GM18909 (cell line): Measurements from ENCODE around the gene CCL28.
"Not testable (repeated sequence)": the region's sequence is repeated elsewhere in the genome, so short reads cannot be mapped to it uniquely, and the experiment has no call there.

Experiments
- ATAC-seq: cut with Tn5 transposase; IDR thresholded peaks from one replicate; pipeline ENCODE4 v1.9.1; 2021; ENCODE audit warnings: mild to moderate bottlenecking; ENCODE audit not compliant: unreplicated experiment, poor library complexity

CCL28 gene

GRCh38 chr5:43411495-43411894 lies 696 bp downstream of the CCL28 start:
- ATAC-seq = no peak

- ATAC-seq = no peak
Measured at GRCh38 chr5:43410414-43410813, 1.8 kb downstream of the CCL28 start.

GRCh38 chr5:43409809-43410271 lies 2.4 kb downstream of the CCL28 start:
- ATAC-seq = no peak

GRCh38 chr5:43402524-43403066 lies 9.6 kb downstream of the CCL28 start:
- ATAC-seq = not testable (repeated sequence)

- ATAC-seq = no peak
Measured at GRCh38 chr5:43401827-43402226, 10.4 kb downstream of the CCL28 start.

GRCh38 chr5:43400082-43400481 lies 12.1 kb downstream of the CCL28 start:
- ATAC-seq = no peak

- peak; percentile 98 for ATAC-seq
Measured at GRCh38 chr5:43396762-43397304, 15.4 kb downstream of the CCL28 start.

- no peak for ATAC-seq
Measured at GRCh38 chr5:43390471-43390870, 21.7 kb downstream of the CCL28 start.

- peak; percentile 62 for ATAC-seq
Measured at GRCh38 chr5:43389679-43390329, 22.4 kb downstream of the CCL28 start.

GRCh38 chr5:43386960-43387362 lies 25.2 kb downstream of the CCL28 start:
- ATAC-seq = peak; percentile 57

- ATAC-seq = no peak
Measured at GRCh38 chr5:43376496-43377140, 35.6 kb downstream of the CCL28 start.

GRCh38 chr5:43371821-43372220 lies 40.4 kb downstream of the CCL28 start:
- ATAC-seq = no peak

GRCh38 chr5:43370352-43370751 lies 41.8 kb downstream of the CCL28 start:
- no peak for ATAC-seq

GRCh38 chr5:43369651-43370050 lies 42.5 kb downstream of the CCL28 start:
- no peak for ATAC-seq

GRCh38 chr5:43367909-43368669 lies 44.1 kb downstream of the CCL28 start:
- ATAC-seq = no peak

- no peak for ATAC-seq
Measured at GRCh38 chr5:43367453-43367852, 44.7 kb downstream of the CCL28 start.

- ATAC-seq = not testable (repeated sequence)
Measured at GRCh38 chr5:43366680-43367246, 45.4 kb downstream of the CCL28 start.

GRCh38 chr5:43365155-43365554 lies 47.0 kb downstream of the CCL28 start:
- ATAC-seq = not testable (repeated sequence)

- no peak for ATAC-seq
Measured at GRCh38 chr5:43363445-43364152, 48.6 kb downstream of the CCL28 start.
